ENCODE measurements around the gene NUDT6. TPM values are rescaled to one million over a fixed set of nuclear protein-coding genes. Genes with fewer than 3 reads are reported as not detected.

The NUDT6 gene
- total RNA-seq, 1 experiment from 2014 or later = 4.0 TPM

- no peak overlapping the region for H3K23ac ChIP-seq (ENCODE audit: insufficient read length, low read depth, low read length)
- no peak overlapping the region for H2AFZ ChIP-seq (ENCODE audit: low read length)
- H4K91ac ChIP-seq (ENCODE audit: insufficient read length, low read depth, low read length) = no peak overlapping the region
- no peak overlapping the region for H3K4me3 Mint-ChIP-seq
- H2BK12ac ChIP-seq (ENCODE audit: insufficient read length, low read depth, low read length) = no peak overlapping the region
- H2AK5ac ChIP-seq (ENCODE audit: insufficient read length, low read length) = no peak overlapping the region
- no peaks in the 10 kb centered on the region for H3K27me3 ChIP-seq (ENCODE audit: insufficient read depth, low read length)
- H3K27ac Mint-ChIP-seq = peak overlapping the region in 1 of 3 experiments; percentile 89; a peak in 1 of 7 replicates
- H3K27ac ChIP-seq (ENCODE audit: insufficient read length, low read depth, low read length) = no peak overlapping the region
- H4K20me1 ChIP-seq (ENCODE audit: control insufficient read depth, insufficient read depth, insufficient read length) = no peaks in the 10 kb centered on the region
- peaks cover 40 to 55% of the 10 kb centered on the region in 2 experiments for H3K4me1 Mint-ChIP-seq
- H3K18ac ChIP-seq (ENCODE audit: insufficient read length, low read depth, low read length) = no peak overlapping the region
- H4K5ac ChIP-seq (ENCODE audit: insufficient read length, low read depth, low read length) = no peak overlapping the region
- TF ChIP-seq CTCF (conservative IDR thresholded peaks at IDR 0.05) = no peak
- DNase-seq = no peak
- no peak overlapping the region for H3K4ac ChIP-seq (ENCODE audit: low read depth, low read length)
- H3K79me1 ChIP-seq (ENCODE audit: insufficient read depth, low read depth, low read length, poor library complexity, severe bottlenecking) = peaks cover 10% of the 10 kb centered on the region
- H3K23me2 ChIP-seq (ENCODE audit: insufficient read length, low read depth, low read length, poor library complexity, severe bottlenecking) = no peaks in the 10 kb centered on the region
- no peak overlapping the region for H3K56ac ChIP-seq (ENCODE audit: insufficient read length, low read depth, low read length)
- no peaks in the 10 kb centered on the region for H3K27me3 Mint-ChIP-seq (ENCODE audit: low read depth)
- peaks cover 25% of the 10 kb centered on the region; the same call in 1 of the 2 replicates for H3K79me2 ChIP-seq (ENCODE audit: insufficient read depth, low read length)
- no peak overlapping the region for H2BK15ac ChIP-seq (ENCODE audit: low read depth, low read length)
- H3T11ph ChIP-seq (ENCODE audit: low read length) = no peak overlapping the region
- H3K4me1 ChIP-seq (ENCODE audit: insufficient read depth, low read length) = no peaks in the 10 kb centered on the region
- H2BK20ac ChIP-seq (ENCODE audit: low read depth, low read length, poor library complexity, severe bottlenecking) = no peak overlapping the region
- no peak overlapping the region for H3K4me2 ChIP-seq (ENCODE audit: insufficient read depth, insufficient read length, low read length)
- WGBS (ENCODE audit: extremely low coverage, insufficient read length, low lambda C conversion rate) = no CpG with 5 or more reads among the region's 4 CpGs
- peaks cover 7 to 12% of the 10 kb centered on the region in 2 experiments; a peak in 4 of 5 replicates for H3K9me3 Mint-ChIP-seq
- no peak overlapping the region for H4K8ac ChIP-seq (replicated peaks; ENCODE audit: insufficient read length, low read depth, low read length)
- H3K9ac ChIP-seq (ENCODE audit: extremely low read depth, insufficient read length, low read length) = no peak overlapping the region
- H3K14ac ChIP-seq (ENCODE audit: insufficient read depth, low read length) = no peak overlapping the region
- H3K9me3 ChIP-seq (ENCODE audit: control insufficient read depth, low read depth, low read length) = no peaks in the 10 kb centered on the region
- no peak overlapping the region for H2BK120ac ChIP-seq (ENCODE audit: low read depth, low read length, poor library complexity, severe bottlenecking)
- H3K36me3 Mint-ChIP-seq (ENCODE audit: insufficient read depth in 1 of 3, low read depth in 3 of 3) = peaks cover 49 to 52% (median 52%) of the 10 kb centered on the region in 3 experiments
- no peak overlapping the region for H2BK5ac ChIP-seq (ENCODE audit: insufficient read length, low read length)
Observed at GRCh38 chr4:122873821-122874593, 48.4 kb downstream of the NUDT6 start.
